Activated T-cell treated with anti-CD3 and anti-CD28 coated beads for 48 hours (primary cell): ENCODE results near the gene ANKRD36B.
"Not testable (repeated sequence)": the region's sequence is repeated elsewhere in the genome, so short reads cannot be mapped to it uniquely, and the experiment has no call there.

Experiments
- DNase-seq: peaks from one replicate; pipeline ENCODE4 v3.0.0-alpha.2; 2020; ENCODE audit warnings: low read depth

ANKRD36B gene

GRCh38 chr2:97589598-97590510, at the start of gene ANKRD36B:
TSS of gene ANKRD36B (minus strand) at chr2:97589877. CDS start at chr2:97589685, 192 bp downstream.
- peak; percentile 65 for DNase-seq

DNA sequence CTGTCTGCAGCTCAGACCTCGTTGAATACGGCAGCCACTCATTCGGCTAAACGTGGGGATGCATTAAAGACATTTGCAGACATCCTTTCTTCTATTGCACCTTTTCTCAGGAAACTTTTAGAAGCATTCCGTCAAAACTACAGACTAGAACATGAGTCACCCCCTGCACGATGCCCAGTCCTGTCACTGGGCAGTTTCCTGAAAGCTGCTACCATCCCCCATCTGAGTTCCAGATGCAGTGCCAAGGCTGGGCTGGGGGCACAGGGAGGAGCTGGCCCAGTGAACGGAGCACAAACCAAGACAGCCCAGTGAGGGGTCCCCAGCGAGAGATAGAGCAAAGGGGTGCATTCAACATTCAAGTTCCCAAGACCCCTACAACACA, 36.4 kb upstream of the ANKRD36B start:
- not testable (repeated sequence) for DNase-seq

- not testable (repeated sequence) for DNase-seq
These were observed 35.8 kb upstream of the ANKRD36B start for GRCh38 chr2:97625354-97626048.

DNA sequence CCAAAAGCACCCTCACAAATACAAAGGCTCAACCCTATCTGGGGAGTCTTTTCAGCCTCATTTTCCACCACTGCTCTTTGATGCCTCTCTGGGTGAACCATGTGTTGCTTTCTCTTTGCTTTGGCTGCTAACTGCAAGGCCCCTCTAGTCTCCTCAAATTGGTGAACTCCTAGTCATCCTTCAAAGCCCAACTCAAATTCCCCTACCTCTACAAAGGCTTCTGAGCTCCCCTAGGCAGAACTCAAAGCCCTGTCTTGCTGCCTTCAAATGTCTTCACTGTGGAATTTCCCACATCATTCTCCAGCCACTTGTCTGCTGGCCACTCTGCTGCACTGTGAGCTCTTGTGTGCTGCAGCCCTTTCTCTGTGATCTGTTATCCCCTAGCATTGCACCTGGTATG, 33.3 kb upstream of the ANKRD36B start:
- not testable (repeated sequence) for DNase-seq

DNA sequence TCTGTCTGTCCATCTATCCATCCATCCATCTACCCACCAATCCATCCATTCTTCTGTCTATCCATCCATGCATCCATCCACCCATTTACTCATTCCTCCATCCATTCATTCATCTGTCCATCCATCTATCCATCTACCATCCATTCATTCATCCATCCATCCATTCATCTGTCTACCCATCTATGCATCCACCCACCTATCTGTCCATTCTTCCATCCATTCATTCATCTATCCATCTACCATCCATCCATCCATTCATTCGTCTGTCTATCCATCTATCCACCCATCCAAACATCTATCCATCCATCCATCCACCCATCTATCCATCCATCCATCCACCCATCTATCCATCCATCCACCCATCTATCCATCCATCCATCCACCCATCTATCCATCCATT, 30.8 kb upstream of the ANKRD36B start:
- DNase-seq, result not testable (repeated sequence)

DNA sequence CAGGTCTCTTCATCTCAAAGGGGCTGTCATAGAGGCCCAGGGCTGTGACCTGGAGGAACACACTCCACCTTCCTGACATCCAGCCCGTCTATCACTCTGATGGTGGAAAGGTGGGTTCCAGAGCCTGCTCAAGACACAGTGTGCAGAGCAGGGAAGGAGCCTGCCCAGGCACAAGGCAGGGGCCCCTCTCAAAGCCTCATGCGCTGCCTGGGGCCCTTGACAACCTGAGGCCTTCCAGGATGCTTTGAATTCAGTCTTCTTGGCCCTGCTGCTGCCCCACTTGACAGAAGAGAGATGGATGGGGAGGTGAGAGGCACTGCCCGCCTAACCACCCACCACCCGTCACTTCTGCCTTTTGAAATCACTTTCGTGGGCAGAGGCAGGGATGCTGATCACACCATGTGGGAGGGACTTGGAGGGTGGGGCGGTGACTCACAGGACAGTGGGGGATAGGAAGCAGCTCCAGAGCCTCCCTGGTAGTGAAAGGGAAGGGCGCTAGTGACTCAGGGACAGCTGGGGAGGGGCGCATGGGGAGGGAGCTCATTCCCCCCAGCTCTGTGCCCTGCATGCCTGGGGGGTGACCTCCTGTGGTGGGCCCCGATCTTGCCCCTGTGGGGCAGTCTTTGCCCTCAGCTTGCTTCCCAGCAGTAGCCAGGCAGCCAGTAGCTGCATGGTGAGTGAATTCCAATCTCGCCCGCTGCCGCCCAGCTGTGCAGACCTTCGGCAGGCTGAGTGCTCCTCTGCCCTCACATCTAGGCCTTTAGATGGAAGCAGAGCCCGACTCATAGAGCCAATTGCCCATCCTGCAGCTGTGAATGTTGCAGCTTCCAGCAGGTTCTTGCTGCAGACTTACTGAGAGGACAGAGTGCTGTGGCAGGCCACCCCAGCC, 29.5 kb upstream of the ANKRD36B start:
- DNase-seq, result peak; percentile 4

DNA sequence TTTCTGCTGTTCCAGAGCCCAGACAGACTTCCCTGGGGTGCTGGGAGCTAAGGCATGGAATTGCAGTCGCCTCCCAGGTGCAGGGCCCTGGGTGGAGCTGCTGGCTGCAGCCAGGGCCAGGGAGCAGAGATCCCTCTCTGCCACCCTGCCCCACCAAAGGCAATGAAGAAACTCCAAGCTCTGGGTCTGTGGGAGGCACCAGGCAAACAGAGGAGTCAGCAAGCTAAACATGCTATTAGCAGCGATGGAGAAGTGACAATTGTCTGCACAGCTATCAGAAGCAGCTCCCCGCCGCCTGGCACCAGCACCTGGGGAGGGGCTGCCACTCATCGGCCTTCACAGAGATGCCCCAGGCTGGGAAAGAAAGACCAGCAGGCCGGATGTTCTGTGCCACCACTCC, 28.2 kb upstream of the ANKRD36B start:
- DNase-seq, result no peak

DNA sequence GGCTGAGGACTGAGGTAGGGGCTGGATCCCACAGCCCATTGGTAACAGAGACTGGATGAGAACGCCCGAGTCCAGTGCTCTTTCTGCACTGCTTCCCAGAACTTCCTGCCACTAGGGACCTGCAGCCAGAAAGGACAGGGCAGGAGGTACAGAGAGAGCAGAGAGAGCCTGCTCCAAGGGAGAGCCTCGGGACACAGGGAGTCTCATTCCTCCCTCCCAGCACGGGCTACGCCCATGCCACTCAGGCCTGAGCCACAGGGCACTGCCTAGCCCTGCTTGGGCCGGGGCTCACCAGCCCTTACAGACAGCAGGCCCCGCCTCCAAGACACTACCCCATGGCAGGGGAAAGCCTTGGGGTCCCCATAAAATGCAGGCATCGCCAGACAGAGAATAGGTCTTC, 26.1 kb upstream of the ANKRD36B start:
- DNase-seq, result not testable (repeated sequence)

GRCh38 chr2:97611895-97612294, 22.2 kb upstream of the ANKRD36B start:
- DNase-seq, result not testable (repeated sequence)

DNA sequence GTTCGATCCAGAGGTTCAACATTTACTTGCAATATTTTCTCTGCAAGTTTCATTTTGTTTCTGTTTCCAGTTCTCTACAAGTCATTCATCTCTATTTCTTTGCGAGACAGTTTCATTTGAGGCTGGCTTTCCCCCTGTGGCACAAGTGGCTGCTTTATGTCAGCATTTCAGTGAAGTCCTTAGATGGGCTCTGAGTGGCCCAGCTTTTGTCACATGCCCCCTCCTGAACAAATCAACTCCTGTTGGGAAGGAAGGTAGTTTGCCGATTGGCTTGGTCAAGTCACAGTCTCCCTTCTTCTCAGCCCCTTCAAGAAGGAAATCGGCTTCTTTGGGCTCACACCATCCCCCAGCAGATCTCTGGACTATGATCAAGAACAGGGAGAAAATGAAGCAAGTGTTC, 19.1 kb upstream of the ANKRD36B start:
- not testable (repeated sequence) for DNase-seq

GRCh38 chr2:97605524-97606339, 16.1 kb upstream of the ANKRD36B start:
- not testable (repeated sequence) for DNase-seq

- DNase-seq, result not testable (repeated sequence)
These were observed 15.4 kb upstream of the ANKRD36B start for GRCh38 chr2:97605109-97605508.

GRCh38 chr2:97601537-97601936, 11.9 kb upstream of the ANKRD36B start:
- DNase-seq, result not testable (repeated sequence)

- DNase-seq, result not testable (repeated sequence)
These were observed 6.5 kb upstream of the ANKRD36B start for GRCh38 chr2:97596180-97596579.

DNA sequence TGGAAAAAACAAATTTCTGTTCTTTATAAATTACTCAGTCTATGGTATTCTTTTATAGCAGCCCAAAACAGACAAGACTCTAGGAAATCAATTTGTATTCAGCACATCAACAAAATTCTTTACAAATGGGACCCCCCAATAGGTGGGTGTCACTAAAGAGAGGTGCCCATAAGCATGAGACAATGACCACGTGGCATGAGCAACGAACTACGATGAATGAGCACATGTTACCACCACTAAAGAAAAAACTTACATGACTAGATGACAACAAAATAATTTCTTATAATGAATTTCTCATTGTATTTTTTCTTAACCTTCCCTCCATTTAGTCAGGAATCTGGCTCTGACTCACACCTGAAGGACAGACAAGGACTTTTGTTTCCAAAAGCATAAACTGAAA, 3.8 kb upstream of the ANKRD36B start:
- not testable (repeated sequence) for DNase-seq

DNA sequence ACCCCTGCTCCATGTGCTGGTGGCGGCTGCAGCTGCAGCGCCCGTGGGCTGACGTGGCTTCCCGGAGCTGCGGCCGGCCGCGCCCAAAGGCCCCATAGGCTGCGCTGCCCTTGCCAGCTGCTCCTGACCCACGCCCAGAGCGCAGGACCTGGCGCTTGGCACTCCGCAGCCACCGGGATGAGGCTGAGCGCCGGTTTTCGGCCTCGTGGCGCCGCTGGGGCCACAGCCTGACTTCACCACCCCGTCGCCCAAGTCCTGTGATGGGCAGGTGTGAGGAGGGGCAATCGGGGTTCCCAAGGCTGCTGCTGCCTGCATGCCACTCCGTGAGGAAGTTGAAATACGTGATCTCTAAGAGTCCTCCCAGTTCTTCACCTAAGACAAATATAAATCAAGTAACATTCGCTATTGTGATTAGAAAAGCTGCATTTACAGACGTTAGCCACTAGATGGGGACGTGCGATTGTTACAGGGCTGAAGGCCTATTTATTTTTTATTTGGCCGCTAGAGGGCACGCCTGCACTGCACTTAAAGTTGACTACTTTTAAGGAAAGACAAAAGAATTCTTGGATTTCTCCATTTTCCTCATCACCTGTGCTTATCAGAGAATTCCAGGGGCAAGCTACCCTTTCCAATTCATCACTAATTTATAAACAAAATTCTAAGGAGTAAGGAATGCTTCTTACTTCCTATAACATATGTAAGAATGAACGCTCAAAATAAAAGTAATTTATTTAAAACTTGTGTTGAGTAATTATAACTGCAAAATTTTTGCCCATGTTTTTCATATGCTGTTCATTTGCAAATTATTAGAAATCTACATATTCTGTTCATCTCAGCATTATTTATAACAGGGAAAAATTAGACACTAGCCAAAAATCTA, 1.1 kb upstream of the ANKRD36B start:
- DNase-seq, result peak; percentile 46

GRCh38 chr2:97589257-97589597, 450 bp downstream of the ANKRD36B start:
- not testable (repeated sequence) for DNase-seq

GRCh38 chr2:97565674-97566073, 24.0 kb downstream of the ANKRD36B start:
- not testable (repeated sequence) for DNase-seq

DNA sequence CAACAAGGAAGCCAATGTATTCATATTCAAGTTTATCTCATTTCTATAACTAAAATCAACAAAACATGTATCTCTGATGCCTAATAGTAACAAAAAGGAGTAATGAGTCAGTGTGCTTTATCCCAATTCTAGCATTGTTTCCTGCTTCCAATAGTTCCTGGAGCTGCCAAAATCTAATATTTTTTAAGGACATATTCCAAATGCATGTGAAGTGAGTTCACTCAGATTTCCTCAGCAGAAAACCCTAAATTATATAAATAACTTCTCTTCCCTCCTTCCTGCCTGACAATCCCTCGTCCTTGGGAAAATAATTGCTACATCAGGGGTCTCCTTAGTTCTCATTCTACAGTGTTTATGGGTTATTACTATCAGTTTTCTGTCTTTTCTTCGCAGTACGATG, 37.3 kb downstream of the ANKRD36B start:
- DNase-seq, result not testable (repeated sequence)

DNA sequence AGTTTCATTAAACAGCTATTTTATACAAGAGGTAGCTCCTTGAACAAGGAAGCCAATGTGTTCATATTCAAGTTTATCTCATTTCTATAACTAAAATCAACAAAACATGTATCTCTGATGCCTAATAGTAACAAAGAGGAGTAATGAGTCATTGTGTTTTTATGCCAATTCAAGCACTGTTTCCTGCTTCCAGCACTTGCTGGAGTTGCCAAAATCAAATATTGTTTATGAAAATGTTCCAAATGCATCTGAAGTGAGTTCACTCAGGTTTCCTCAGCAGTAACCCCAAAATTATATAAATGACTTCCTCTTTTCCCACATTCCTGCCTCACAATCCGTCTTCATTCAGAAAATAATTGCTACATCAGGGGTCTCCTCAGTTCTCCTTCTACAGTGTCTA, 39.2 kb downstream of the ANKRD36B start:
- not testable (repeated sequence) for DNase-seq
